Adrenal gland (tissue), 12 donors: ENCODE data around the gene MBP. TPM values are rescaled to one million over a fixed set of nuclear protein-coding genes. Genes with fewer than 3 reads are reported as not detected.

ENCODE experiments used
- DNase-seq, 7 donors: peaks; one replicate each; pipeline ENCODE4 v3.0.0-alpha.2; 2019 to 2020
- H3K27ac ChIP-seq, 5 donors: fragments of 200-600 bp; sonication (generic) in 4 of 5; 1 replicate in 3 of 5; 2 replicates in 2 of 5; pipeline versions ENCODE4 v1.5.1 to v1.8.0; 2016 to 2020; ENCODE audit warnings: mild to moderate bottlenecking in 1 of 5
- H3K27me3 ChIP-seq: fragments of 200-600 bp; 2 replicates; pipeline ENCODE4 v1.8.0; 2021
- H3K36me3 ChIP-seq, 2 donors: fragments of 200-600 bp; replicated peaks in 1 of 2; 1 replicate in 1 of 2; 2 replicates in 1 of 2; pipeline versions ENCODE4 v1.5.1 to v1.8.0; 2018 to 2022
- H3K4me1 ChIP-seq, 2 donors: fragments of 200-600 bp; replicated peaks in 1 of 2; 1 replicate in 1 of 2; 2 replicates in 1 of 2; pipeline versions ENCODE4 v1.5.1 to v1.8.0; 2018 to 2021
- H3K4me3 ChIP-seq, 4 donors: fragments of 200-600 bp; sonication (generic) in 3 of 4; one replicate each; pipeline ENCODE4 v1.5.1; 2016 to 2018
- H3K9me3 ChIP-seq, 3 donors: fragments of 200-600 bp; sonication (generic) in 1 of 3; replicated peaks in 1 of 3; 1 replicate in 2 of 3; 2 replicates in 1 of 3; pipeline versions ENCODE4 v1.5.1 to v1.8.0; 2016 to 2021
- POLR2A ChIP-seq, 2 donors: fragments of 450-650 bp; IDR thresholded peaks; one replicate each; pipeline ENCODE4 v1.6.1; 2017; ENCODE audit warnings: antibody characterized with exemption in 2 of 2, mild to moderate bottlenecking in 2 of 2, moderate library complexity in 1 of 2
- WGBS, 4 donors: extraction: QIAGEN DNeasy Blood & Tissue Kit in 2 of 4; methylation state at CpG; one replicate each; pipeline versions ENCODE4 v1.1.5 to v1.1.7; 2013 to 2017; 5-methylcytosine and 5-hydroxymethylcytosine counted together
- intact Hi-C, 2 donors: fragments of 100-400 bp; cut with DNase I; formaldehyde crosslinking; loops; one replicate each; pipeline versions ENCODE4 v1.14.1 to v1.15.0; 2022 to 2023
- polyA plus RNA-seq, 3 donors: library from polyadenylated mRNA; stranded (reverse); fragments of 200-250 nt in 2 of 3; fragments of 350-450 nt in 1 of 3; fragmentation: Illumina TruSeq in 1 of 3; extraction: RNeasy Lipid Tissue Mini Kit (QIAGEN cat#74804) in 1 of 3; gene quantifications; one replicate each; pipeline ENCODE4 v1.2.3, GENCODE V29; 2013 to 2014
- total RNA-seq, 9 donors: library from RNA; depleted of rRNA in 4 of 9; stranded (reverse); fragments of >200 nt in 4 of 9; fragments of 120-200 nt in 1 of 9; fragmentation: NEBNext Ultra II Directional in 1 of 9; extraction: Animal tissue kit (Norgen Biotek cat#: 25700) in 1 of 9; gene quantifications; one replicate each; pipeline versions ENCODE4 v1.1.0 to v1.2.4, GENCODE V29; 2013 to 2023
- TF ChIP-seq, protein P1 (sequence below), 6 experiments: fragments of 450-650 bp in 4 of 6; fragments of 200-600 bp in 2 of 6; sonication (generic) in 1 of 6; IDR thresholded peaks; 1 replicate in 5 of 6; 2 replicates in 1 of 6; pipeline versions ENCODE4 v1.5.1 to v1.8.0; 2016 to 2021; ENCODE audit warnings: antibody characterized with exemption in 6 of 6, mild to moderate bottlenecking in 2 of 6, moderate library complexity in 1 of 6
- donor health status: healthy with polysubstance abuse.
- donor health status: Bipolar disorder and iron deficiency.
- donor health status: DM: yes; HTN: yes; CAD: no.
- donor health status: DM: no; HTN: no; CAD: no.
- donor health status: DM: no; HTN: no; CAD: no.
- donor health status: DM: yes; HTN: yes; CAD: no.

The MBP gene
- total and polyA plus RNA-seq, 12 donors = 1.8 to 23.7 (median 13.7) TPM

DNA sequence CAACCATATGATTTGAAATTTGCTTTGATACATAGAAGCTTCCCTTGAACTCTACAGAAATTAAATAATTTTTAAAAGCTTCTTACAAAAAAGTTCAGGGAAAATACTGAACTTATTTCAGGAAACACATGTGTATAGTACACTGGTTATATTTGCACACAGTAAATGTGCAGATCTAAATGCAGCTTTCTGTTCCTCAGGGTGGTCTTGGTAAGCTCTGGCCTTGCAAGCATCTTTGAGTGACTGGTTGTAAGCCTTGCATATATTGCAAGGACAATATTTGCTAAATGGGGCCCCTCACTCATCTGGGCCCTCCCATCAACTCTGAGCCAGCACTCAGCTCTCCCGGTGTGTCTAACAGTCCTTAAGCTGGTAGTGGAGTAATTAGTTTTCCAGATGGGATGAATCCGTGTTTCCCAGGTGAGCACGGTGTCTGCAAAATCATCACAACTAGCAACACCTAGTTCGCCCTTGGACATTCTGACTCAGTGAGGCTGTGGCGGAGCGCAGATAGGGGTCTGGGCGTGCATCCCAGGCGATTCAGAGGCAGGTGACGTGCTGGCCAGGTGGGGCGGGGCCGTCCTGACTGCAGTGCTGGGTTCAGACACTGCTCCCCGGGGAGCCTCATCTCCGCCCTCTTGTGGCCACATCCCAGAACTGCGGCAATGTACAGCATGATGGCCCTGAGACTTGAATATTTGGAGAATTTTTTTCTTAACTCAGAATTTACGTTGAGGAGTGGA is 149.6 kb downstream of the MBP start:
- intact Hi-C loops = loop anchor here (5.0 to 10.0 kb wide), 2 partner anchors 178 to 181 kb away; no protein-coding TSS in a partner anchor
- 2 to 11% (median 10%) methylated on average over 8 to 15 of the region's 15 CpGs for WGBS, 4 donors
- Histone ChIP-seq H3K9me3 (no peaks in the 10 kb centered on the region), H3K27ac (no peak overlapping the region), H3K4me1 (peaks cover 0 to 6% of the 10 kb centered on the region in 2 donors), H3K36me3 (no peaks in the 10 kb centered on the region), H3K27me3 (no peaks in the 10 kb centered on the region), H3K4me3 (no peak overlapping the region)
- DNase-seq = peak; percentile 83 to 93 (median 89)
- TF ChIP-seq, protein P1, sequence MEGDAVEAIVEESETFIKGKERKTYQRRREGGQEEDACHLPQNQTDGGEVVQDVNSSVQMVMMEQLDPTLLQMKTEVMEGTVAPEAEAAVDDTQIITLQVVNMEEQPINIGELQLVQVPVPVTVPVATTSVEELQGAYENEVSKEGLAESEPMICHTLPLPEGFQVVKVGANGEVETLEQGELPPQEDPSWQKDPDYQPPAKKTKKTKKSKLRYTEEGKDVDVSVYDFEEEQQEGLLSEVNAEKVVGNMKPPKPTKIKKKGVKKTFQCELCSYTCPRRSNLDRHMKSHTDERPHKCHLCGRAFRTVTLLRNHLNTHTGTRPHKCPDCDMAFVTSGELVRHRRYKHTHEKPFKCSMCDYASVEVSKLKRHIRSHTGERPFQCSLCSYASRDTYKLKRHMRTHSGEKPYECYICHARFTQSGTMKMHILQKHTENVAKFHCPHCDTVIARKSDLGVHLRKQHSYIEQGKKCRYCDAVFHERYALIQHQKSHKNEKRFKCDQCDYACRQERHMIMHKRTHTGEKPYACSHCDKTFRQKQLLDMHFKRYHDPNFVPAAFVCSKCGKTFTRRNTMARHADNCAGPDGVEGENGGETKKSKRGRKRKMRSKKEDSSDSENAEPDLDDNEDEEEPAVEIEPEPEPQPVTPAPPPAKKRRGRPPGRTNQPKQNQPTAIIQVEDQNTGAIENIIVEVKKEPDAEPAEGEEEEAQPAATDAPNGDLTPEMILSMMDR (IDR thresholded peaks at IDR 0.05) = peak; percentile 81 to 92 (median 88)
- no peak for TF ChIP-seq POLR2A (IDR thresholded peaks at IDR 0.05)

DNA sequence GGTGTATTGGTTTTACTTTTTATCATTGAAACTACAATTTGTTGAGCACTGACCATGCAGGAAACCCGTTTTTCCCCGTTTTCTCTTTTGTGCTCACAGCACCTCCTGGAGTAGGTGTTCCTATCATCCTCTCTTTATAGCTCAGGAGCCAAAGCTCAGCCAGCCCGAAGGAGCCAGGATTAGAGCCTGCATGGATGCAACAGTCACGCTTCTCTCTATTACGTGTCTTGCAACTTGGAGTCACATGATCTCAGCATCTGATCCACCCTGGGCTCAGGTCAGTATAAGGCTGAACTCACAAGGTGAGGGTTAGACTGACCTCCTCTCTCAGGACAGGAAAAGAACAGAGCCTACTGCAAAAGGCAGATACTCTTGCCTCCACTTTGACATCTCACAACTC is 150.5 kb downstream of the MBP start:
- peak in 1 of 7 donors; percentile 6 for DNase-seq
- 78 to 89% (median 79%) methylated on average over 5 of the region's 5 CpGs for WGBS, 4 donors
- Histone ChIP-seq H3K4me1 (peaks cover 0 to 6% of the 10 kb centered on the region in 2 donors), H3K4me3 (no peak overlapping the region), H3K36me3 (no peaks in the 10 kb centered on the region), H3K27me3 (no peaks in the 10 kb centered on the region), H3K9me3 (no peaks in the 10 kb centered on the region), H3K27ac (no peak overlapping the region)
- intact Hi-C loops = loop anchor here (5.0 to 10.0 kb wide), 2 partner anchors 177 to 180 kb away; no protein-coding TSS in a partner anchor
- TF ChIP-seq, protein P1 (IDR thresholded peaks at IDR 0.05) = no peak
- no peak for TF ChIP-seq POLR2A (IDR thresholded peaks at IDR 0.05)

DNA sequence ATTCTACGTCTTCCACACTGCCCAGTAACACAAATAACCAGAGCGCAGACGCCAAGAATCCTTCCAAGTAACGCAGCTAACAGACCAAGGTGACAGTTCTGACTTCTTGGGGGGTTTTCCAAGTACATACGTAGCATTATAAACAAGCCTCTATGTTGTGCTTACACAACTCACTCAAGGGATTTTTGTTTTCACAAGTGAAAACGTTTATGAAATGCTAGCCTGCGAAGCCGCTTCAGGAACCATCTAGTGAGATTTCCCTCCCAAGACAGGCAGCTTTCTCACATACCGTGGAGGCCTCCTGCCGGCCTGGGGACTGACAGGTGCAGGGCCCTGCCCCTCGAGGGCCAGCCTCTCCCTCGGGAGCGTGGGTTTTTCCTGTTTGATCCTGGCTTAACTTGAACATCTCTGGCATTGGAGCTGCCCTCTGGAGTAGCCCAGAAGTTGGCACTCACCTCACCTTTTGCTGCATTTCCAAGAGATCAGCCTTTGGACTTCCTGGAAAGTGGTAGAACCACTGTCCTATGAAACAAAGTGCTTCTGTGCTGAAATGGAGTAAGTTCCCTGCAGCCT is 151.1 kb downstream of the MBP start:
- no peak overlapping the region for H3K4me3 ChIP-seq
- peaks cover 0 to 6% of the 10 kb centered on the region in 2 donors for H3K4me1 ChIP-seq
- H3K36me3 ChIP-seq = no peaks in the 10 kb centered on the region
- no peaks in the 10 kb centered on the region for H3K9me3 ChIP-seq
- peak in 1 of 7 donors; percentile 12 for DNase-seq
- H3K27ac ChIP-seq = no peak overlapping the region
- H3K27me3 ChIP-seq = no peaks in the 10 kb centered on the region
- 68 to 78% (median 74%) methylated on average over 10 to 13 of the region's 13 CpGs for WGBS, 4 donors
- TF ChIP-seq, protein P1 (IDR thresholded peaks at IDR 0.05) = no peak
- TF ChIP-seq POLR2A (IDR thresholded peaks at IDR 0.05) = no peak
- intact Hi-C loops = loop anchor here (5.0 to 10.0 kb wide), 2 partner anchors 177 to 179 kb away; no protein-coding TSS in a partner anchor

DNA sequence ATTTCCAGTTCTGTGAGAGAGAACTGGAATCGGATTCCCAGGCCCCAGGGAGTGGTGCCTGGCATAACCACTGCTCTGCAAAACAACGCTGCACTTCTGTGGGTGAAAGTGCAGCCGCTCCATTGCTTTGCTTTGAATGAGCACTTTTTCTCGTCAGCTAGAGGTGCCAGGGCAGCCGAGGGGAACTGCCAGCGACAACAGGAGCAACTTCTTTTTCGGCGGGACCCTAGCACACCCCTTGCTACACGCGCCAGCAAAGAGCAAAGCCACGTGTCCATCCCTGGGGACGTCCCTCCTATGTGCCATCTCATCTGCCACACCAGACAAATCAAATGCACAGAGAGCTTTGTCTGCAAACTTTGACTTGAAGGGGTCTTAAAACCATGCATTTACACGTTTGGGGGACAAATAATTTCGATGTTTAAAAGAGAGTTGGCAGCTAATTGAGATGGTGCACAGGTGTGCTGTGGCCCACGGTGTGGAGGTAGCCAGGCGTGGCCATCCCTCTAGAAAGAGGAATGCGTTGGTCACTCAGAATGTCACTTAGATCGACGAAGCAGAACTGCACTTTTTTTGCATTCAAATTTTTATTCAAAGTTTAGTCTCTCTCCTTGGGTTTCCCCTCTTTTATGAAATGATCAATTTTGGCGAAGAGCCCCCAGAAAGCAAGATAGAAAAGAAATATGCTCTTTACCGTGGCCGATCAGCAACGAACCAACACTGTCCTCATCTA is 151.8 kb downstream of the MBP start:
- peaks cover 0 to 6% of the 10 kb centered on the region in 2 donors for H3K4me1 ChIP-seq
- H3K9me3 ChIP-seq = no peaks in the 10 kb centered on the region
- intact Hi-C loops = loop anchor here (5.0 to 10.0 kb wide), 2 partner anchors 176 to 179 kb away; no protein-coding TSS in a partner anchor
- peak in 1 of 7 donors; percentile 8 for DNase-seq
- no peak for TF ChIP-seq POLR2A (IDR thresholded peaks at IDR 0.05)
- TF ChIP-seq, protein P1 (IDR thresholded peaks at IDR 0.05) = no peak
- H3K4me3 ChIP-seq = no peak overlapping the region
- H3K27ac ChIP-seq = no peak overlapping the region
- no peaks in the 10 kb centered on the region for H3K36me3 ChIP-seq
- WGBS, 4 donors = 78 to 88% (median 80%) methylated on average over 21 to 23 of the region's 23 CpGs
- no peaks in the 10 kb centered on the region for H3K27me3 ChIP-seq
